HCT116 (cell line): ENCODE data around the gene FHL2. TPM values are rescaled to one million over a fixed set of nuclear protein-coding genes. Genes with fewer than 3 reads are reported as not detected.

Experiments used
- ATAC-seq: fragments of 200-7000 bp; cut with Tn5 transposase; 2 replicates; pipeline ENCODE4 v1.9.1; 2020; ENCODE audit warnings: mild to moderate bottlenecking, moderate library complexity
- BruUV-seq: library from RNA; stranded (reverse); fragments of 400-500 nt; replicated peaks from 2 replicates; lab custom pipeline; 2021; lab: Mats Ljungman, UMichigan
- CTCF ChIA-PET: fragments of 300-600 bp; sonication (Branson Sonifier 250); formaldehyde crosslinking; loops from one replicate; lab custom pipeline; 2021; ENCODE audit warnings: antibody characterized with exemption; lab: Charles Lee
- POLR2A ChIA-PET: fragments of 300-600, 350-600 bp; sonication (Branson Sonifier 250); formaldehyde crosslinking; loops from one replicate; lab custom pipeline; 2021; ENCODE audit warnings: antibody characterized with exemption; lab: Charles Lee
- RAD21 ChIA-PET, 2 experiments: fragments of 300-600 bp; sonication (Branson Sonifier 250); formaldehyde crosslinking; loops; one replicate each; lab custom pipeline; 2023; ENCODE audit warnings: low total read pairs in 2 of 2; ENCODE audit not compliant: uncharacterized antibody in 2 of 2, unreplicated experiment in 2 of 2, low non-redundant PET in 1 of 2; lab: Charles Lee
- DNase-seq: peaks from one replicate; pipeline ENCODE4 v3.0.0-alpha.2; 2010; ENCODE audit warnings: low read depth, low spot score
- H2AFZ ChIP-seq: fragments of 200-600 bp; shearing (Covaris generic), sonication (generic); 2 replicates; pipeline ENCODE4 v1.6.1; 2017; ENCODE audit warnings: low read depth, mixed run types, mixed read lengths, antibody characterized with exemption, low read length; ENCODE audit not compliant: poor library complexity, severe bottlenecking
- H3K27ac ChIP-seq: 2 replicates; pipeline ENCODE4 v1.5.1; 2012; ENCODE audit warnings: low read depth, low read length
- H3K27me3 ChIP-seq: fragments of 200-600 bp; sonication (generic); 2 replicates; pipeline ENCODE4 v1.6.1; 2016; ENCODE audit warnings: mixed run types, low read length, mixed read lengths; ENCODE audit not compliant: insufficient read depth
- H3K36me3 ChIP-seq, 2 experiments: fragments of 200-500 bp in 1 of 2; fragments of 200-600 bp in 1 of 2; sonication (Bioruptor generic) in 1 of 2; sonication (generic) in 1 of 2; 2 replicates each; pipeline versions ENCODE4 v1.5.1 to v1.6.1; 2014 to 2016; ENCODE audit warnings: low read length in 2 of 2, inconsistent platforms in 1 of 2, mixed read lengths in 1 of 2, mixed run types in 1 of 2; ENCODE audit not compliant: insufficient read depth in 2 of 2, control insufficient read depth in 1 of 2
- H3K4me1 ChIP-seq, 2 experiments: fragments of 200-600 bp in 1 of 2; sonication (generic) in 1 of 2; 2 replicates each; pipeline versions ENCODE4 v1.5.1 to v1.6.1; 2012 to 2017; ENCODE audit warnings: low read length in 2 of 2, inconsistent platforms in 1 of 2, mild to moderate bottlenecking in 1 of 2, mixed read lengths in 1 of 2, mixed run types in 1 of 2, moderate library complexity in 1 of 2; ENCODE audit not compliant: insufficient read depth in 2 of 2, control insufficient read depth in 1 of 2
- H3K4me2 ChIP-seq: fragments of 200-600 bp; sonication (generic); 2 replicates; pipeline ENCODE4 v1.6.1; 2017; ENCODE audit warnings: mixed run types, low read length, mixed read lengths
- H3K4me3 ChIP-seq, 2 experiments: fragments of 200-600 bp in 1 of 2; sonication (generic) in 1 of 2; replicated peaks in 1 of 2; 2 replicates each; pipeline ENCODE4 v1.5.1; 2011 to 2016; ENCODE audit warnings: low read length in 2 of 2, control low read depth in 1 of 2, low read depth in 1 of 2, mild to moderate bottlenecking in 1 of 2, mixed read lengths in 1 of 2, mixed run types in 1 of 2
- H3K79me2 ChIP-seq: fragments of 200-600 bp; sonication (generic); 2 replicates; pipeline ENCODE4 v1.6.1; 2017; ENCODE audit warnings: mild to moderate bottlenecking, mixed run types, low read length, moderate library complexity, mixed read lengths; ENCODE audit not compliant: insufficient read depth
- H3K9ac ChIP-seq: fragments of 200-600 bp; sonication (generic); 2 replicates; pipeline ENCODE4 v1.6.1; 2016; ENCODE audit warnings: low read length, mixed read lengths
- H3K9me2 ChIP-seq: fragments of 200-600 bp; sonication (generic), shearing (Covaris generic); 2 replicates; pipeline ENCODE4 v1.6.1; 2017; ENCODE audit warnings: mixed run types, mild to moderate bottlenecking, moderate library complexity; ENCODE audit not compliant: insufficient read depth
- H3K9me3 ChIP-seq, 2 experiments: fragments of 200-500 bp in 1 of 2; fragments of 200-600 bp in 1 of 2; sonication (Bioruptor generic) in 1 of 2; sonication (generic) in 1 of 2; 2 replicates each; pipeline ENCODE4 v1.6.1; 2014 to 2017; ENCODE audit warnings: low read length in 2 of 2, mixed read lengths in 2 of 2, inconsistent platforms in 1 of 2, low read depth in 1 of 2, mild to moderate bottlenecking in 1 of 2, mixed run types in 1 of 2, moderate library complexity in 1 of 2; ENCODE audit not compliant: control insufficient read depth in 1 of 2, insufficient read depth in 1 of 2
- H4K20me1 ChIP-seq: fragments of 200-600 bp; sonication (generic), shearing (Covaris generic); 2 replicates; pipeline ENCODE4 v1.6.1; 2017; ENCODE audit warnings: mixed run types, mild to moderate bottlenecking, moderate library complexity; ENCODE audit not compliant: insufficient read depth
- ELF1 ChIP-seq: IDR thresholded peaks from 2 replicates; pipeline ENCODE4 v1.6.1; 2012; ENCODE audit warnings: low read depth, borderline replicate concordance
- EZH2 ChIP-seq: fragments of 200-600 bp; sonication (generic); IDR thresholded peaks from 2 replicates; pipeline ENCODE4 v1.6.1; 2017; ENCODE audit warnings: antibody characterized with exemption, mixed run types
- FOSL1 ChIP-seq: IDR thresholded peaks from 2 replicates; pipeline ENCODE4 v1.6.1; 2012; ENCODE audit warnings: low read depth
- JUND ChIP-seq: IDR thresholded peaks from 2 replicates; pipeline ENCODE4 v1.6.1; 2012
- RAD21 ChIP-seq: IDR thresholded peaks from 2 replicates; pipeline ENCODE4 v1.6.1; 2012; ENCODE audit warnings: low read depth, mild to moderate bottlenecking
- SIN3A ChIP-seq: IDR thresholded peaks from 2 replicates; pipeline ENCODE4 v1.6.1; 2012; ENCODE audit warnings: low read depth
- SRF ChIP-seq: IDR thresholded peaks from 2 replicates; pipeline ENCODE4 v1.6.1; 2012; ENCODE audit warnings: low read depth
- TCF7L2 ChIP-seq: IDR thresholded peaks from 2 replicates; pipeline ENCODE4 v1.7.0; 2011; ENCODE audit warnings: borderline replicate concordance, inconsistent platforms; ENCODE audit not compliant: insufficient read depth, insufficient read length; ENCODE audit errors: extremely low read depth
- YY1 ChIP-seq: IDR thresholded peaks from 2 replicates; pipeline ENCODE4 v1.6.1; 2011; ENCODE audit warnings: low read length, low read depth, moderate library complexity, mild to moderate bottlenecking; ENCODE audit not compliant: insufficient replicate concordance; ENCODE audit errors: extremely low read depth
- ZFX ChIP-seq: fragments of 450-650 bp; IDR thresholded peaks from 2 replicates; pipeline ENCODE4 v1.6.1; 2017
- ZNF274 ChIP-seq: fragments of 200-500 bp; sonication (Bioruptor generic); IDR thresholded peaks from 2 replicates; pipeline ENCODE4 v1.6.1; 2014; ENCODE audit warnings: mild to moderate bottlenecking, low read depth, low read length, inconsistent platforms
- intact Hi-C: fragments of 100-400 bp; cut with micrococcal nuclease; formaldehyde crosslinking; loops from 2 replicates; pipeline ENCODE4 v1.10.0; 2022
- total RNA-seq: library from RNA; stranded (reverse); gene quantifications from one replicate; pipeline ENCODE4 v1.2.1, GENCODE V29; 2021; ENCODE audit not compliant: unreplicated experiment
- TF ChIP-seq, protein P1 (sequence below): IDR thresholded peaks from 2 replicates; pipeline ENCODE4 v1.6.1; 2012; ENCODE audit warnings: low read depth
- TF ChIP-seq, protein P2 (sequence below): IDR thresholded peaks from 2 replicates; pipeline ENCODE4 v1.6.1; 2012
- TF ChIP-seq, protein P3 (sequence below): IDR thresholded peaks from 2 replicates; pipeline ENCODE4 v1.6.1; 2011; ENCODE audit warnings: mild to moderate bottlenecking, low read length, moderate library complexity; ENCODE audit not compliant: insufficient replicate concordance; ENCODE audit errors: extremely low read depth
- TF ChIP-seq, protein P4 (sequence below): IDR thresholded peaks from 2 replicates; pipeline ENCODE4 v1.6.1; 2012

The FHL2 gene
- total RNA-seq, 1 experiment from 2014 or later = 86.6 TPM

DNA sequence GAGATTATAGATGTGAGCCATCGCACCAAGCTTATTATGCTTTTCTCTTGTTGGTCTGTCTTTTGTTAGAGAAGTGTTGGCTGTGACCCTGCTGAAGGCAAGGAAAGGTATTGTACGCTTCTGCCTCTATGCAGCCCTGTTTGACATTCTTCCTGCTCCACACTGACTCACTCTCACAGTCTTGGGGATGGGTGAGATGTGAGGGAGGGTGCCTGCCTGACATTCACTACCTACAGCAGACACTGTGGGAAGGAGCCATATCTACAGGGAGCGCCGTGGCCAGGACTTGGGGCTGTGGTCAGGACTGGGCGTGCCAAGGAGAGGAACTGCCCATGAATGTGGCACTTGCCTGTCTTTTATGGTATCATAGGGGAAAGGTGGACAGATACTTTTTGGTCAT lies 43.9 kb upstream of the FHL2 start:
- ChIA-PET RAD21 (no interaction called here), CTCF (no interaction called here), POLR2A (no interaction called here)
- peaks cover 0 to 7% of the 10 kb centered on the region in 2 experiments; a peak in 1 of 4 replicates for H3K4me1 ChIP-seq
- DNase-seq (no peak), ATAC-seq (no peak)
- H3K9me3 ChIP-seq = no peaks in the 10 kb centered on the region
- no peak overlapping the region for H3K9ac ChIP-seq
- H3K4me2 ChIP-seq = no peak overlapping the region
- no peak overlapping the region for H2AFZ ChIP-seq
- BruUV-seq = no TSS peak
- no peak overlapping the region for H3K27ac ChIP-seq
- no peak for TF ChIP-seq RAD21
- TF ChIP-seq ZFX = no peak
- TF ChIP-seq EZH2 = no peak
- TF ChIP-seq FOSL1 = no peak
- no peak for TF ChIP-seq TCF7L2
- TF ChIP-seq ZNF274 = no peak
- TF ChIP-seq, protein P1, sequence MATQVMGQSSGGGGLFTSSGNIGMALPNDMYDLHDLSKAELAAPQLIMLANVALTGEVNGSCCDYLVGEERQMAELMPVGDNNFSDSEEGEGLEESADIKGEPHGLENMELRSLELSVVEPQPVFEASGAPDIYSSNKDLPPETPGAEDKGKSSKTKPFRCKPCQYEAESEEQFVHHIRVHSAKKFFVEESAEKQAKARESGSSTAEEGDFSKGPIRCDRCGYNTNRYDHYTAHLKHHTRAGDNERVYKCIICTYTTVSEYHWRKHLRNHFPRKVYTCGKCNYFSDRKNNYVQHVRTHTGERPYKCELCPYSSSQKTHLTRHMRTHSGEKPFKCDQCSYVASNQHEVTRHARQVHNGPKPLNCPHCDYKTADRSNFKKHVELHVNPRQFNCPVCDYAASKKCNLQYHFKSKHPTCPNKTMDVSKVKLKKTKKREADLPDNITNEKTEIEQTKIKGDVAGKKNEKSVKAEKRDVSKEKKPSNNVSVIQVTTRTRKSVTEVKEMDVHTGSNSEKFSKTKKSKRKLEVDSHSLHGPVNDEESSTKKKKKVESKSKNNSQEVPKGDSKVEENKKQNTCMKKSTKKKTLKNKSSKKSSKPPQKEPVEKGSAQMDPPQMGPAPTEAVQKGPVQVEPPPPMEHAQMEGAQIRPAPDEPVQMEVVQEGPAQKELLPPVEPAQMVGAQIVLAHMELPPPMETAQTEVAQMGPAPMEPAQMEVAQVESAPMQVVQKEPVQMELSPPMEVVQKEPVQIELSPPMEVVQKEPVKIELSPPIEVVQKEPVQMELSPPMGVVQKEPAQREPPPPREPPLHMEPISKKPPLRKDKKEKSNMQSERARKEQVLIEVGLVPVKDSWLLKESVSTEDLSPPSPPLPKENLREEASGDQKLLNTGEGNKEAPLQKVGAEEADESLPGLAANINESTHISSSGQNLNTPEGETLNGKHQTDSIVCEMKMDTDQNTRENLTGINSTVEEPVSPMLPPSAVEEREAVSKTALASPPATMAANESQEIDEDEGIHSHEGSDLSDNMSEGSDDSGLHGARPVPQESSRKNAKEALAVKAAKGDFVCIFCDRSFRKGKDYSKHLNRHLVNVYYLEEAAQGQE = no peak
- TF ChIP-seq, protein P2, sequence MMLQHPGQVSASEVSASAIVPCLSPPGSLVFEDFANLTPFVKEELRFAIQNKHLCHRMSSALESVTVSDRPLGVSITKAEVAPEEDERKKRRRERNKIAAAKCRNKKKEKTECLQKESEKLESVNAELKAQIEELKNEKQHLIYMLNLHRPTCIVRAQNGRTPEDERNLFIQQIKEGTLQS = no peak
- no peak for TF ChIP-seq ELF1
- TF ChIP-seq, protein P3, sequence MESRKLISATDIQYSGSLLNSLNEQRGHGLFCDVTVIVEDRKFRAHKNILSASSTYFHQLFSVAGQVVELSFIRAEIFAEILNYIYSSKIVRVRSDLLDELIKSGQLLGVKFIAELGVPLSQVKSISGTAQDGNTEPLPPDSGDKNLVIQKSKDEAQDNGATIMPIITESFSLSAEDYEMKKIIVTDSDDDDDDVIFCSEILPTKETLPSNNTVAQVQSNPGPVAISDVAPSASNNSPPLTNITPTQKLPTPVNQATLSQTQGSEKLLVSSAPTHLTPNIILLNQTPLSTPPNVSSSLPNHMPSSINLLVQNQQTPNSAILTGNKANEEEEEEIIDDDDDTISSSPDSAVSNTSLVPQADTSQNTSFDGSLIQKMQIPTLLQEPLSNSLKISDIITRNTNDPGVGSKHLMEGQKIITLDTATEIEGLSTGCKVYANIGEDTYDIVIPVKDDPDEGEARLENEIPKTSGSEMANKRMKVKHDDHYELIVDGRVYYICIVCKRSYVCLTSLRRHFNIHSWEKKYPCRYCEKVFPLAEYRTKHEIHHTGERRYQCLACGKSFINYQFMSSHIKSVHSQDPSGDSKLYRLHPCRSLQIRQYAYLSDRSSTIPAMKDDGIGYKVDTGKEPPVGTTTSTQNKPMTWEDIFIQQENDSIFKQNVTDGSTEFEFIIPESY = no peak
- TF ChIP-seq JUND = no peak
- TF ChIP-seq YY1 = no peak
- TF ChIP-seq, protein P4, sequence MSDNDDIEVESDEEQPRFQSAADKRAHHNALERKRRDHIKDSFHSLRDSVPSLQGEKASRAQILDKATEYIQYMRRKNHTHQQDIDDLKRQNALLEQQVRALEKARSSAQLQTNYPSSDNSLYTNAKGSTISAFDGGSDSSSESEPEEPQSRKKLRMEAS = no peak
- TF ChIP-seq SIN3A = no peak
- TF ChIP-seq SRF = no peak
- H3K9me2 ChIP-seq = no peaks in the 10 kb centered on the region
- H4K20me1 ChIP-seq = no peaks in the 10 kb centered on the region
- no peaks in the 10 kb centered on the region for H3K36me3 ChIP-seq
- intact Hi-C loops = no loop called here
- H3K27me3 ChIP-seq = no peaks in the 10 kb centered on the region
- no peak overlapping the region for H3K4me3 ChIP-seq
- no peaks in the 10 kb centered on the region for H3K79me2 ChIP-seq
